HepG2 (cell line): ENCODE measurements around the gene ABHD4. TPM values are rescaled to one million over a fixed set of nuclear protein-coding genes. Genes with fewer than 3 reads are reported as not detected.

Experiments used
- ELF1 ChIP-seq: sonication (generic); formaldehyde crosslinking; IDR thresholded peaks from 2 replicates; pipeline ENCODE4 v1.4.0; 2020; ENCODE audit warnings: missing genetic modification reagents
- KDM3A ChIP-seq: IDR thresholded peaks from 2 replicates; pipeline ENCODE4 v1.6.1; 2018; ENCODE audit warnings: low read depth, missing compliant biosample characterization
- NFYC ChIP-seq: IDR thresholded peaks from 2 replicates; pipeline ENCODE4 v1.6.1; 2016; ENCODE audit warnings: missing genetic modification reagents, missing compliant biosample characterization
- NONO ChIP-seq, 2 experiments: fragments of 450-650 bp in 1 of 2; sonication (generic) in 1 of 2; formaldehyde crosslinking in 1 of 2; IDR thresholded peaks in 1 of 2; conservative IDR thresholded peaks in 1 of 2; 2 replicates each; pipeline versions ENCODE4 v1.6.1 to v1.8.0; 2017 to 2022; ENCODE audit warnings: mild to moderate bottlenecking in 1 of 2, missing genetic modification reagents in 1 of 2, moderate library complexity in 1 of 2
- POLR2G ChIP-seq: fragments of 200-400 bp; formaldehyde crosslinking; IDR thresholded peaks from 2 replicates; pipeline ENCODE4 v1.6.1; 2018; ENCODE audit warnings: mild to moderate bottlenecking, low read depth, low read length, moderate library complexity
- SAFB2 ChIP-seq: sonication (generic); formaldehyde crosslinking; IDR thresholded peaks from 2 replicates; pipeline ENCODE4 v1.5.1; 2020; ENCODE audit warnings: missing genetic modification reagents, low read depth, mild to moderate bottlenecking, borderline replicate concordance
- SIN3A ChIP-seq: IDR thresholded peaks from 2 replicates; pipeline ENCODE4 v1.6.1; 2011; ENCODE audit warnings: low read depth, mild to moderate bottlenecking, control low read depth, low read length, borderline replicate concordance
- ZNF12 ChIP-seq: sonication (generic); formaldehyde crosslinking; IDR thresholded peaks from 2 replicates; pipeline ENCODE4 v1.5.0; 2020; ENCODE audit warnings: missing genetic modification reagents
- ZSCAN30 ChIP-seq: sonication (generic); formaldehyde crosslinking; IDR thresholded peaks from 2 replicates; pipeline ENCODE4 v1.5.0; 2020; ENCODE audit warnings: mild to moderate bottlenecking, missing genetic modification reagents
- polyA plus RNA-seq, 8 experiments: library from polyadenylated mRNA; depleted of rRNA in 3 of 8; stranded (reverse) in 7 of 8; unstranded in 1 of 8; fragments of >200 nt; fragmentation: Illumina TruSeq in 4 of 8; extraction: Trizol in 4 of 8; gene quantifications; 2 replicates each; pipeline versions ENCODE4 v1.2.1 to v1.2.3, GENCODE V29; 2011 to 2016; ENCODE audit warnings: low read depth in 4 of 8, missing spikeins in 1 of 8, mixed read lengths in 1 of 8; ENCODE audit not compliant: insufficient read depth in 1 of 8
- total RNA-seq, 5 experiments: library from RNA; depleted of rRNA; stranded (reverse); fragments of >200 nt; fragmentation: Illumina TruSeq; extraction: Trizol; gene quantifications; 2 replicates each; pipeline ENCODE4 v1.2.3, GENCODE V29; 2016; ENCODE audit warnings: low read depth in 1 of 5
- TF ChIP-seq, protein P1 (sequence below): sonication (generic); formaldehyde crosslinking; IDR thresholded peaks from 2 replicates; pipeline ENCODE4 v1.5.0; 2020; ENCODE audit warnings: mild to moderate bottlenecking, missing genetic modification reagents, borderline replicate concordance
- TF ChIP-seq, protein P2 (sequence below): sonication (generic); formaldehyde crosslinking; IDR thresholded peaks from 2 replicates; pipeline ENCODE4 v1.5.0; 2020; ENCODE audit warnings: missing genetic modification reagents
- TF ChIP-seq, protein P3 (sequence below): sonication (generic); formaldehyde crosslinking; IDR thresholded peaks from 2 replicates; pipeline ENCODE4 v1.8.0; 2022; ENCODE audit warnings: missing genetic modification reagents, mild to moderate bottlenecking, inconsistent platforms, borderline replicate concordance
- TF ChIP-seq, protein P4 (sequence below): sonication (generic); formaldehyde crosslinking; IDR thresholded peaks from 2 replicates; pipeline ENCODE4 v1.4.0; 2020; ENCODE audit warnings: missing genetic modification reagents
- TF ChIP-seq, protein P5 (sequence below): sonication (generic); formaldehyde crosslinking; IDR thresholded peaks from 2 replicates; pipeline ENCODE4 v1.4.0; 2020; ENCODE audit warnings: missing genetic modification reagents
- TF ChIP-seq, protein P6 (sequence below): sonication (generic); formaldehyde crosslinking; IDR thresholded peaks from 2 replicates; pipeline ENCODE4 v1.5.0; 2020; ENCODE audit warnings: mild to moderate bottlenecking, missing genetic modification reagents, moderate library complexity

ABHD4 gene
- total and polyA plus RNA-seq, 2 of the 13 experiments (the other 11 are each of a cell fraction or from before 2014, with no cell fraction given): 16.1 to 47.5 TPM

DNA sequence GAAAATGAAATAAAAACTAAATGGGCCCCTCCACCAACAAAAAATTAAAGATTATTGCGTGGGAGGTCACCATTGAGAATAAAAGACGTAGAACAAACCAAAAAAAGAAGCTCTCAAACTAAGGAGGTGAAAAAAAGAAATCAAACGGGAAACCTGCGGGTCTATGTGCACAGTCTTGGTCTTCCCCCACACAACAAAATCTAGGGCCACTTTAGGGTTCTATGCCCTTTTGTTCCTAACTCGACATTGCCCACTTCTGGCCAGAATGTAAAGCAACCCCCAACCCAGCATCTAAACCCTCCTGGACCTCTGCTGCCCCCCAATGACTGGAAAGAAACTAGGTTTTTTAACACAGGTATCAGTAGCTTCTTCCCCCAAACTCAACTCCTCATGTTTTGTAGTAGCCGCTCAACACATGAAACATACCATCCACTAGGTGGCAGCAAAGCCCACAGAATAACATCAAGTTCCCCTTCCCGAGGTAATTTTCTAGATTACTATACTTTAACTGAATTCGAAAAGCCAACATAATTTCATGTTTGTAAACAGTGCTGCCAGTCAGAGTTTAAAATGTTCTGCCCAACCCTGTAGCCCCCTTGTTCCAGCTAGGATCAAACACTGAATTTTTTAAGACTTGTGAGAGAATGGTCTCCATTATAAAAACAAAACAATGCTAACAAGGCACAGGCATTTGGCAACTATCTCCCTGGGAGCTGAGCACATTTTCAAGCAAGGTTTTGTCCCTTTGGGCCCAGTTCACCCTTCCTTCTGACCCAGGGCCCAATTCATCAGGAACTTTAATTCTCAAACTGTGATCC is 27.8 kb upstream of the ABHD4 start (continued):
- TF ChIP-seq, protein P1, sequence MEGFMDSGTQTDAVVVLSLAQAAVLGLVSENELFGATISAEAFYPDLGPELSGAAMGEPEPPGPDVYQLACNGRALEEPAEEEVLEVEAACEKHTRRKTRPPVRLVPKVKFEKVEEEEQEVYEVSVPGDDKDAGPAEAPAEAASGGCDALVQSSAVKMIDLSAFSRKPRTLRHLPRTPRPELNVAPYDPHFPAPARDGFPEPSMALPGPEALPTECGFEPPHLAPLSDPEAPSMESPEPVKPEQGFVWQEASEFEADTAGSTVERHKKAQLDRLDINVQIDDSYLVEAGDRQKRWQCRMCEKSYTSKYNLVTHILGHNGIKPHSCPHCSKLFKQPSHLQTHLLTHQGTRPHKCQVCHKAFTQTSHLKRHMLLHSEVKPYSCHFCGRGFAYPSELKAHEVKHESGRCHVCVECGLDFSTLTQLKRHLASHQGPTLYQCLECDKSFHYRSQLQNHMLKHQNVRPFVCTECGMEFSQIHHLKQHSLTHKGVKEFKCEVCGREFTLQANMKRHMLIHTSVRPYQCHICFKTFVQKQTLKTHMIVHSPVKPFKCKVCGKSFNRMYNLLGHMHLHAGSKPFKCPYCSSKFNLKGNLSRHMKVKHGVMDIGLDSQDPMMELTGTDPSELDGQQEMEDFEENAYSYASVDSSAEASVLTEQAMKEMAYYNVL (CRISPR knock-in tag): peak; percentile 11; the same call in 1 of the 2 replicates
- TF ChIP-seq, protein P2, sequence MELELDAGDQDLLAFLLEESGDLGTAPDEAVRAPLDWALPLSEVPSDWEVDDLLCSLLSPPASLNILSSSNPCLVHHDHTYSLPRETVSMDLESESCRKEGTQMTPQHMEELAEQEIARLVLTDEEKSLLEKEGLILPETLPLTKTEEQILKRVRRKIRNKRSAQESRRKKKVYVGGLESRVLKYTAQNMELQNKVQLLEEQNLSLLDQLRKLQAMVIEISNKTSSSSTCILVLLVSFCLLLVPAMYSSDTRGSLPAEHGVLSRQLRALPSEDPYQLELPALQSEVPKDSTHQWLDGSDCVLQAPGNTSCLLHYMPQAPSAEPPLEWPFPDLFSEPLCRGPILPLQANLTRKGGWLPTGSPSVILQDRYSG (CRISPR knock-in tag): peak; percentile 59; the same call in 1 of the 2 replicates
- TF ChIP-seq, protein P3, sequence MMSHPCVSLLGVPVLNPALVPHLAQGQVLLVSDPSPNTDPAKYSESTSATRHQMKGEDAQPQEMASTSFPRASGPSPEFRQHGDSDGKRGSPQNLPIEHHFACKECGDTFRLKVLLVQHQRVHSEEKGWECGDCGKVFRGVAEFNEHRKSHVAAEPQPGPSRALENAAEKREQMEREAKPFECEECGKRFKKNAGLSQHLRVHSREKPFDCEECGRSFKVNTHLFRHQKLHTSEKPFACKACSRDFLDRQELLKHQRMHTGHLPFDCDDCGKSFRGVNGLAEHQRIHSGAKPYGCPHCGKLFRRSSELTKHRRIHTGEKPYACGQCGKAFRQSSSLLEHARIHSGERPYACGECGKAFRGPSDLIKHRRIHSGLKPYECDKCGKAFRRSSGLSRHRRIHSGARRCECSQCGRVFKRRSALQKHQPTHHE (CRISPR knock-in tag): peak; percentile 35; the same call in 1 of the 2 replicates
- TF ChIP-seq ZSCAN30 (CRISPR knock-in tag) (0 out of 2 replicates have a peak, but pooled peaks have one; percentile 34), NFYC (peak; percentile 11; the same call in 1 of the 2 replicates), SAFB2 (CRISPR knock-in tag) (peak; percentile 80; the same call in 1 of the 2 replicates), ZNF12 (CRISPR knock-in tag) (peak; percentile 23; the same call in 1 of the 2 replicates), SIN3A (no peak), NONO (IDR thresholded peaks at IDR 0.05) (no peak), NONO (CRISPR knock-in tag; conservative IDR thresholded peaks at IDR 0.05) (peak; percentile 41; the same call in 1 of the 2 replicates), KDM3A (CRISPR knock-in tag) (0 out of 2 replicates have a peak, but pooled peaks have one; percentile 71), POLR2G (0 out of 2 replicates have a peak, but pooled peaks have one; percentile 25), ELF1 (CRISPR knock-in tag) (0 out of 2 replicates have a peak, but pooled peaks have one; percentile 35)
- TF ChIP-seq, protein P4, sequence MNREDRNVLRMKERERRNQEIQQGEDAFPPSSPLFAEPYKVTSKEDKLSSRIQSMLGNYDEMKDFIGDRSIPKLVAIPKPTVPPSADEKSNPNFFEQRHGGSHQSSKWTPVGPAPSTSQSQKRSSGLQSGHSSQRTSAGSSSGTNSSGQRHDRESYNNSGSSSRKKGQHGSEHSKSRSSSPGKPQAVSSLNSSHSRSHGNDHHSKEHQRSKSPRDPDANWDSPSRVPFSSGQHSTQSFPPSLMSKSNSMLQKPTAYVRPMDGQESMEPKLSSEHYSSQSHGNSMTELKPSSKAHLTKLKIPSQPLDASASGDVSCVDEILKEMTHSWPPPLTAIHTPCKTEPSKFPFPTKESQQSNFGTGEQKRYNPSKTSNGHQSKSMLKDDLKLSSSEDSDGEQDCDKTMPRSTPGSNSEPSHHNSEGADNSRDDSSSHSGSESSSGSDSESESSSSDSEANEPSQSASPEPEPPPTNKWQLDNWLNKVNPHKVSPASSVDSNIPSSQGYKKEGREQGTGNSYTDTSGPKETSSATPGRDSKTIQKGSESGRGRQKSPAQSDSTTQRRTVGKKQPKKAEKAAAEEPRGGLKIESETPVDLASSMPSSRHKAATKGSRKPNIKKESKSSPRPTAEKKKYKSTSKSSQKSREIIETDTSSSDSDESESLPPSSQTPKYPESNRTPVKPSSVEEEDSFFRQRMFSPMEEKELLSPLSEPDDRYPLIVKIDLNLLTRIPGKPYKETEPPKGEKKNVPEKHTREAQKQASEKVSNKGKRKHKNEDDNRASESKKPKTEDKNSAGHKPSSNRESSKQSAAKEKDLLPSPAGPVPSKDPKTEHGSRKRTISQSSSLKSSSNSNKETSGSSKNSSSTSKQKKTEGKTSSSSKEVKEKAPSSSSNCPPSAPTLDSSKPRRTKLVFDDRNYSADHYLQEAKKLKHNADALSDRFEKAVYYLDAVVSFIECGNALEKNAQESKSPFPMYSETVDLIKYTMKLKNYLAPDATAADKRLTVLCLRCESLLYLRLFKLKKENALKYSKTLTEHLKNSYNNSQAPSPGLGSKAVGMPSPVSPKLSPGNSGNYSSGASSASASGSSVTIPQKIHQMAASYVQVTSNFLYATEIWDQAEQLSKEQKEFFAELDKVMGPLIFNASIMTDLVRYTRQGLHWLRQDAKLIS (CRISPR knock-in tag): no peak
- TF ChIP-seq, protein P5, sequence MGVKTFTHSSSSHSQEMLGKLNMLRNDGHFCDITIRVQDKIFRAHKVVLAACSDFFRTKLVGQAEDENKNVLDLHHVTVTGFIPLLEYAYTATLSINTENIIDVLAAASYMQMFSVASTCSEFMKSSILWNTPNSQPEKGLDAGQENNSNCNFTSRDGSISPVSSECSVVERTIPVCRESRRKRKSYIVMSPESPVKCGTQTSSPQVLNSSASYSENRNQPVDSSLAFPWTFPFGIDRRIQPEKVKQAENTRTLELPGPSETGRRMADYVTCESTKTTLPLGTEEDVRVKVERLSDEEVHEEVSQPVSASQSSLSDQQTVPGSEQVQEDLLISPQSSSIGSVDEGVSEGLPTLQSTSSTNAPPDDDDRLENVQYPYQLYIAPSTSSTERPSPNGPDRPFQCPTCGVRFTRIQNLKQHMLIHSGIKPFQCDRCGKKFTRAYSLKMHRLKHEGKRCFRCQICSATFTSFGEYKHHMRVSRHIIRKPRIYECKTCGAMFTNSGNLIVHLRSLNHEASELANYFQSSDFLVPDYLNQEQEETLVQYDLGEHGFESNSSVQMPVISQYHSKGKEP (CRISPR knock-in tag): 0 out of 2 replicates have a peak, but pooled peaks have one; percentile 72
- TF ChIP-seq, protein P6, sequence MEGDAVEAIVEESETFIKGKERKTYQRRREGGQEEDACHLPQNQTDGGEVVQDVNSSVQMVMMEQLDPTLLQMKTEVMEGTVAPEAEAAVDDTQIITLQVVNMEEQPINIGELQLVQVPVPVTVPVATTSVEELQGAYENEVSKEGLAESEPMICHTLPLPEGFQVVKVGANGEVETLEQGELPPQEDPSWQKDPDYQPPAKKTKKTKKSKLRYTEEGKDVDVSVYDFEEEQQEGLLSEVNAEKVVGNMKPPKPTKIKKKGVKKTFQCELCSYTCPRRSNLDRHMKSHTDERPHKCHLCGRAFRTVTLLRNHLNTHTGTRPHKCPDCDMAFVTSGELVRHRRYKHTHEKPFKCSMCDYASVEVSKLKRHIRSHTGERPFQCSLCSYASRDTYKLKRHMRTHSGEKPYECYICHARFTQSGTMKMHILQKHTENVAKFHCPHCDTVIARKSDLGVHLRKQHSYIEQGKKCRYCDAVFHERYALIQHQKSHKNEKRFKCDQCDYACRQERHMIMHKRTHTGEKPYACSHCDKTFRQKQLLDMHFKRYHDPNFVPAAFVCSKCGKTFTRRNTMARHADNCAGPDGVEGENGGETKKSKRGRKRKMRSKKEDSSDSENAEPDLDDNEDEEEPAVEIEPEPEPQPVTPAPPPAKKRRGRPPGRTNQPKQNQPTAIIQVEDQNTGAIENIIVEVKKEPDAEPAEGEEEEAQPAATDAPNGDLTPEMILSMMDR: peak; percentile 97
